Measurements from ENCODE around the gene GRIN2C. TPM values are rescaled to one million over a fixed set of nuclear protein-coding genes. Genes with fewer than 3 reads are reported as not detected.

The GRIN2C gene
- total RNA-seq, 1 donor from 2014 or later: 2.1 TPM

GRCh38 chr17:74796211-74796610 lies 63.5 kb downstream of the GRIN2C start:
- H3K27ac ChIP-seq (ENCODE audit: low read depth, low read length): no peak overlapping the region
- no peaks in the 10 kb centered on the region for H3K27me3 ChIP-seq (ENCODE audit: control insufficient read depth in 3 of 3, insufficient read depth in 3 of 3, low read length in 3 of 3)
- no peak overlapping the region for H3K9ac ChIP-seq (ENCODE audit: low read depth in 1 of 3, low read length in 3 of 3)
- H3K4me1 ChIP-seq (ENCODE audit: control insufficient read depth in 3 of 3, insufficient read depth in 3 of 3, low read length in 3 of 3): peaks cover 0 to 6% (median 0%) of the 10 kb centered on the region in 3 donors
- H3K4me3 ChIP-seq (ENCODE audit: low read length in 3 of 3): no peak overlapping the region
- H3K36me3 ChIP-seq (ENCODE audit: control insufficient read depth in 3 of 3, insufficient read depth in 3 of 3, low read length in 3 of 3): peaks cover 61 to 68% (median 62%) of the 10 kb centered on the region in 3 donors
- H3K9me3 ChIP-seq (ENCODE audit: control insufficient read depth in 3 of 3, low read length in 3 of 3): no peaks in the 10 kb centered on the region

GRCh38 chr17:74795327-74796020 lies 64.2 kb downstream of the GRIN2C start:
- H3K4me3 ChIP-seq (ENCODE audit: low read length in 3 of 3): no peak overlapping the region
- H3K4me1 ChIP-seq (ENCODE audit: control insufficient read depth in 3 of 3, insufficient read depth in 3 of 3, low read length in 3 of 3): peaks cover 0 to 6% (median 0%) of the 10 kb centered on the region in 3 donors
- H3K36me3 ChIP-seq (ENCODE audit: control insufficient read depth in 3 of 3, insufficient read depth in 3 of 3, low read length in 3 of 3): peaks cover 57 to 65% (median 60%) of the 10 kb centered on the region in 3 donors
- H3K27me3 ChIP-seq (ENCODE audit: control insufficient read depth in 3 of 3, insufficient read depth in 3 of 3, low read length in 3 of 3): no peaks in the 10 kb centered on the region
- H3K9me3 ChIP-seq (ENCODE audit: control insufficient read depth in 3 of 3, low read length in 3 of 3): no peaks in the 10 kb centered on the region
- no peak overlapping the region for H3K9ac ChIP-seq (ENCODE audit: low read depth in 1 of 3, low read length in 3 of 3)
- no peak overlapping the region for H3K27ac ChIP-seq (ENCODE audit: low read depth, low read length)

- no peak overlapping the region for H3K27ac ChIP-seq (ENCODE audit: low read depth, low read length)
- peaks cover 45 to 57% (median 53%) of the 10 kb centered on the region in 3 donors for H3K36me3 ChIP-seq (ENCODE audit: control insufficient read depth in 3 of 3, insufficient read depth in 3 of 3, low read length in 3 of 3)
- H3K9me3 ChIP-seq (ENCODE audit: control insufficient read depth in 3 of 3, low read length in 3 of 3): no peaks in the 10 kb centered on the region
- H3K4me3 ChIP-seq (ENCODE audit: low read length in 3 of 3): no peak overlapping the region
- no peaks in the 10 kb centered on the region for H3K27me3 ChIP-seq (ENCODE audit: control insufficient read depth in 3 of 3, insufficient read depth in 3 of 3, low read length in 3 of 3)
- H3K9ac ChIP-seq (ENCODE audit: low read depth in 1 of 3, low read length in 3 of 3): no peak overlapping the region
- H3K4me1 ChIP-seq (ENCODE audit: control insufficient read depth in 3 of 3, insufficient read depth in 3 of 3, low read length in 3 of 3): peaks cover 0 to 3% (median 0%) of the 10 kb centered on the region in 3 donors
These were observed 67.0 kb downstream of the GRIN2C start for GRCh38 chr17:74792586-74793105.

Other genes starting within 250 kb of the GRIN2C start
- gene CD300E, start 236.1 kb downstream of the GRIN2C start, total RNA-seq: 0.52 TPM
- gene CD300LF, start 147.0 kb downstream of the GRIN2C start, total RNA-seq: 0.52 TPM
- 1.0 TPM for gene RAB37, start 122.6 kb downstream of the GRIN2C start, total RNA-seq
- 5.2 TPM for gene NHERF1, start 111.3 kb downstream of the GRIN2C start, total RNA-seq
- gene NAT9, start 83.5 kb downstream of the GRIN2C start, total RNA-seq: 17.7 TPM
- gene FDXR, start 13.1 kb upstream of the GRIN2C start, total RNA-seq: 3.7 TPM
- not detected for gene FADS6, start 33.7 kb upstream of the GRIN2C start, total RNA-seq
- gene USH1G, start 63.4 kb upstream of the GRIN2C start, total RNA-seq: under 0.01 TPM
- not detected for gene OTOP2, start 64.4 kb upstream of the GRIN2C start, total RNA-seq
- not detected for gene OTOP3, start 76.0 kb upstream of the GRIN2C start, total RNA-seq
- 3.7 TPM for gene HID1, start 112.9 kb upstream of the GRIN2C start, total RNA-seq
- 2.6 TPM for gene CDR2L, start 127.7 kb upstream of the GRIN2C start, total RNA-seq
- gene MRPL58, start 152.8 kb upstream of the GRIN2C start, total RNA-seq: 20.9 TPM
- 247 TPM for gene ATP5PD, start 187.1 kb upstream of the GRIN2C start, total RNA-seq
- 9.4 TPM for gene KCTD2, start 187.3 kb upstream of the GRIN2C start, total RNA-seq
- gene SLC16A5, start 228.1 kb upstream of the GRIN2C start, total RNA-seq: 4.2 TPM

Measured in skeletal muscle tissue (tissue), 4 donors.